Natural killer cell (primary cell): ENCODE measurements around the gene WDFY1. TPM values are rescaled to one million over a fixed set of nuclear protein-coding genes. Genes with fewer than 3 reads are reported as not detected.
A peak's percentile ranks its signal among the peaks of the same experiment; 100 is the strongest.

Experiments used
- ATAC-seq, 3 donors: fragments of 150-1000 bp in 2 of 3; fragments of 200-7000 bp in 1 of 3; cut with Tn5 transposase; 1 replicate in 1 of 3; 2 replicates in 2 of 3; pipeline ENCODE4 v1.10.0; 2021; ENCODE audit warnings: mild to moderate bottlenecking in 2 of 3, moderate library complexity in 2 of 3
- DNase-seq, 2 donors: peaks; one replicate each; pipeline versions ENCODE4 v3.0.0 to v3.0.0-alpha.2; 2013 to 2021; ENCODE audit warnings: mixed read lengths in 1 of 2
- H3K27ac ChIP-seq: one replicate; pipeline ENCODE4 v1.5.1; 2013; ENCODE audit warnings: mild to moderate bottlenecking, low read length
- H3K27me3 ChIP-seq: one replicate; pipeline ENCODE4 v1.6.1; 2013; ENCODE audit warnings: low read length; ENCODE audit not compliant: control insufficient read depth, insufficient read depth
- H3K36me3 ChIP-seq: one replicate; pipeline ENCODE4 v1.6.1; 2013; ENCODE audit warnings: low read length; ENCODE audit not compliant: control insufficient read depth, insufficient read depth
- H3K4me1 ChIP-seq: one replicate; pipeline ENCODE4 v1.6.1; 2013; ENCODE audit warnings: low read length; ENCODE audit not compliant: control insufficient read depth, insufficient read depth
- H3K4me3 ChIP-seq: one replicate; pipeline ENCODE4 v1.5.1; 2013; ENCODE audit warnings: low read length
- H3K9me3 ChIP-seq: one replicate; pipeline ENCODE4 v1.6.1; 2013; ENCODE audit warnings: low read length; ENCODE audit not compliant: control insufficient read depth, insufficient read depth
- H3K27ac Mint-ChIP-seq, 2 donors: one replicate each; pipeline ENCODE4 v1.8.0; 2022; ENCODE audit warnings: mild to moderate bottlenecking in 2 of 2, mixed read lengths in 2 of 2, moderate library complexity in 1 of 2
- H3K27me3 Mint-ChIP-seq, 2 donors: one replicate each; pipeline ENCODE4 v1.8.0; 2022; ENCODE audit warnings: low read depth in 2 of 2, mixed read lengths in 2 of 2
- H3K36me3 Mint-ChIP-seq: one replicate; pipeline ENCODE4 v1.8.0; 2022; ENCODE audit warnings: mixed read lengths
- H3K4me1 Mint-ChIP-seq, 2 donors: one replicate each; pipeline ENCODE4 v1.8.0; 2022; ENCODE audit warnings: mixed read lengths in 2 of 2
- H3K4me3 Mint-ChIP-seq: one replicate; pipeline ENCODE4 v1.8.0; 2022; ENCODE audit warnings: mild to moderate bottlenecking, moderate library complexity, mixed read lengths
- H3K9me3 Mint-ChIP-seq, 2 donors: one replicate each; pipeline ENCODE4 v1.8.0; 2022; ENCODE audit warnings: mixed read lengths in 2 of 2
- WGBS: methylation state at CpG from one replicate; pipeline ENCODE4 v1.1.7; 2013; ENCODE audit warnings: missing lambda C conversion rate; ENCODE audit not compliant: insufficient coverage; 5-methylcytosine and 5-hydroxymethylcytosine counted together
- intact Hi-C: fragments of 100-400 bp; cut with micrococcal nuclease; formaldehyde crosslinking; loops from one replicate; pipeline ENCODE4 v1.14.2; 2022
- total RNA-seq, 4 donors: library from RNA; stranded (reverse); fragments of 120-200 nt in 1 of 4; gene quantifications; one replicate each; pipeline versions ENCODE4 v1.2.3 to v1.2.4, GENCODE V29; 2013 to 2022
- TF ChIP-seq, protein P1 (sequence below): fragments of 200-600 bp; IDR thresholded peaks from one replicate; pipeline ENCODE4 v1.8.0; 2022; ENCODE audit warnings: antibody characterized with exemption

Gene WDFY1
- total RNA-seq, 3 donors from 2014 or later (not counting 1 experiment from before 2014, with no cell fraction given) = 90.2 to 96.2 (median 92.0) TPM

DNA sequence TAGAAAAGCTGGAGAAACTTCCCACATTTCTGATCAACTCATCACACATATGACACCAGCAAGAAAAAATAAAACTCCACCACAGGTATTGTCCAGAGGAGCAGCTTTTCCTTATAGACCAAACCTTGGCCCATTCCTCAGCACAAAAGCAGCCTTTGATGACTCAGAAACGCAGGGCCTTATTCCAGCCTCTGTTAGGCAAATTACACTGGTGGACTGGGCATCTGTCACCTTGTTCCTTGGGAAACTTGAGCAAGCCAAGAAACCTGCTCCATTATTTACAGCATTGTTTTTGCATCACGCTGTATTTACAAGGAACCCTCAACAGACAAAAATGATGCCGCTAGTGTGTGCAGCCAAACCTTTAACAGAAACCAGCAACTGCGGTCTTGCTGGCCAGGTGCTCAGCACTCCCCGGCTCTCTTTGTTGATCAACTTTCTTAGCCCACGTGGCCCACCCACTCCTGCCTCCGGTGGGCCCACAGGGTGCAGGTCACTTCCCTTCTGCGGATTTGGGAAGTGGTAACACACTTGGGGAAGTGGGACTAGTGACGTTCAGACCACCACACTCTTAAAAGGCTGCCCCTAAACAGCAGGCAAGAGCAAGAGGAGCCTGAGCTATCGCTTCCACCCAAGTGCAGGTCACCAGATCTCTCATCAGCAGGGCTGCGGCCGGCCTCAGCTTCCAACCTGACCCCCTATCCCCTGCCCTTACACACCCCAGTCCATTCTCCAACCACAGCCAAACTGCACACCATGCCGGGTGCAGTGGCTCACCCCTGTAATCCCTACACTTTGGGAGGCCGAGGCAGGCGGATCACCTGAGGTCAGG, 109.2 kb downstream of the WDFY1 start:
- no peaks in the 10 kb centered on the region for H3K27me3 Mint-ChIP-seq
- Histone ChIP-seq H3K27ac (peak overlapping the region; percentile 51), H3K4me3 (peak overlapping the region; percentile 65), H3K9me3 (no peaks in the 10 kb centered on the region), H3K36me3 (no peaks in the 10 kb centered on the region), H3K4me1 (peaks cover 21% of the 10 kb centered on the region), H3K27me3 (no peaks in the 10 kb centered on the region)
- H3K4me3 Mint-ChIP-seq = peak overlapping the region; percentile 92
- H3K27ac Mint-ChIP-seq = peak overlapping the region; percentile 84 to 86
- 38% methylated on average over 14 of the region's 15 CpGs for WGBS
- H3K4me1 Mint-ChIP-seq = peaks cover 12 to 15% of the 10 kb centered on the region in 2 donors
- no peaks in the 10 kb centered on the region for H3K36me3 Mint-ChIP-seq
- ATAC-seq = no peak
- peak in 1 of 2 donors; percentile 12 for DNase-seq
- TF ChIP-seq, protein P1, sequence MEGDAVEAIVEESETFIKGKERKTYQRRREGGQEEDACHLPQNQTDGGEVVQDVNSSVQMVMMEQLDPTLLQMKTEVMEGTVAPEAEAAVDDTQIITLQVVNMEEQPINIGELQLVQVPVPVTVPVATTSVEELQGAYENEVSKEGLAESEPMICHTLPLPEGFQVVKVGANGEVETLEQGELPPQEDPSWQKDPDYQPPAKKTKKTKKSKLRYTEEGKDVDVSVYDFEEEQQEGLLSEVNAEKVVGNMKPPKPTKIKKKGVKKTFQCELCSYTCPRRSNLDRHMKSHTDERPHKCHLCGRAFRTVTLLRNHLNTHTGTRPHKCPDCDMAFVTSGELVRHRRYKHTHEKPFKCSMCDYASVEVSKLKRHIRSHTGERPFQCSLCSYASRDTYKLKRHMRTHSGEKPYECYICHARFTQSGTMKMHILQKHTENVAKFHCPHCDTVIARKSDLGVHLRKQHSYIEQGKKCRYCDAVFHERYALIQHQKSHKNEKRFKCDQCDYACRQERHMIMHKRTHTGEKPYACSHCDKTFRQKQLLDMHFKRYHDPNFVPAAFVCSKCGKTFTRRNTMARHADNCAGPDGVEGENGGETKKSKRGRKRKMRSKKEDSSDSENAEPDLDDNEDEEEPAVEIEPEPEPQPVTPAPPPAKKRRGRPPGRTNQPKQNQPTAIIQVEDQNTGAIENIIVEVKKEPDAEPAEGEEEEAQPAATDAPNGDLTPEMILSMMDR = no peak
- H3K9me3 Mint-ChIP-seq = no peaks in the 10 kb centered on the region
- intact Hi-C loops = loop anchor here (5.0 kb wide), 1 partner anchor 106 kb away; no protein-coding TSS in a partner anchor

DNA sequence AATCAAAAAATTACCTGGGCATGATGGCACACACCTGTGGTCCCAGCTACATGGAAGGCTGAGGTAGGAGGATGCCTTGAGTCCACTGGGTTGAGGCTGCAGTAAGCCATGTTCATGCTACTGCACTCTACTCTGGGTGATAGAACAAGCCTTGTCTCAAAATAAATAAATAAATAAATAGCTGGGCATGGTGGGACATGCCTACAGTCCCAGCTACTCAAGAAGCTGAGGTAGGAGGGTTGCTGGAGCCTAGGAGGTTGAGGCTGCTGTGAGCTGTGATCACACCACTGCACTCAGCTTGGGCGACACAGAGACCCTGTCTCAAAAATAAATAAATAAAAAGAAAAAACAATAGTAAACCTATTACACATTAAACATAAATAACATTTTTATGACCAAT, 110.7 kb downstream of the WDFY1 start:
- no peaks in the 10 kb centered on the region for H3K36me3 ChIP-seq
- no peak for ATAC-seq
- H3K4me3 ChIP-seq = no peak overlapping the region
- no peak for DNase-seq
- H3K27me3 Mint-ChIP-seq = no peaks in the 10 kb centered on the region
- peaks cover 12 to 15% of the 10 kb centered on the region in 2 donors for H3K4me1 Mint-ChIP-seq
- no peak overlapping the region for H3K4me3 Mint-ChIP-seq
- H3K27ac Mint-ChIP-seq = no peak overlapping the region
- intact Hi-C loops = no loop called here
- no peak overlapping the region for H3K27ac ChIP-seq
- no peaks in the 10 kb centered on the region for H3K9me3 ChIP-seq
- no CpG with 5 or more reads among the region's 1 CpG for WGBS
- no peaks in the 10 kb centered on the region for H3K27me3 ChIP-seq
- H3K36me3 Mint-ChIP-seq = no peaks in the 10 kb centered on the region
- H3K4me1 ChIP-seq = peaks cover 21% of the 10 kb centered on the region
- H3K9me3 Mint-ChIP-seq = no peaks in the 10 kb centered on the region
- TF ChIP-seq, protein P1 = no peak

DNA sequence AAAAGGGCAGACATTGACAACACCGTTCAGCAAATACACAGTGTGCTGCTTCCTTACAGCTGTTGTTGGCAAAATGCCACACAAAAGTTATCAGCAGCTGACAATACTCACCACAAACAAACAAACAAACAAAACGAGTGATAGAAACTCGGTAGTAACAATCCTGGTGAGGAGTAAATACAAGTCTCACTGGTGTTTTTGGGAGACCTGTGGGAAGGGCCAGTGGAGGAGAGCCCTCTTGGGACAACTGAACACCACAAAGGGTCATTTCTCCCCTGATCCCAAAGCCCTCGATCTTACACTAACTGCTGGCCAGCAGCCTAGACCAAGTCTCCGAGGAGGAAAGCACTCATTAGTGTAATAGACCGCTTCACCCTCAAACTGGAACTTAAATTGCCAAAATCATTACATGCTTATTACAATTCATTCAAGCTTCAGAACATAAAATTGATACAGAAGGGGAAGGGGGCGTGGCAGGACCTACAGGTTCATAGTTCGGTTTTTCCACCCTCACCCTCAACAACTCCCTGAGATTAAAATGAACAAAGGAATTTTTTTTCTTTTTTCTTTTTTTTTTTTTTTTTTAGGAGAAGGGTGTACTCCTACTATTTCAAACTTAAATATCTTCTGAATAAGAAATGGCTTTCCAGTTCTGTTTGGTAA, 112.8 kb downstream of the WDFY1 start:
- DNase-seq = no peak
- Histone ChIP-seq H3K9me3 (no peaks in the 10 kb centered on the region), H3K27ac (no peak overlapping the region), H3K4me3 (no peak overlapping the region), H3K36me3 (no peaks in the 10 kb centered on the region), H3K27me3 (no peaks in the 10 kb centered on the region), H3K4me1 (peaks cover 16% of the 10 kb centered on the region)
- Mint-ChIP-seq H3K4me3 (no peak overlapping the region), H3K4me1 (peaks cover 12 to 15% of the 10 kb centered on the region in 2 donors), H3K36me3 (no peaks in the 10 kb centered on the region), H3K27me3 (no peaks in the 10 kb centered on the region), H3K9me3 (no peaks in the 10 kb centered on the region), H3K27ac (no peak overlapping the region)
- TF ChIP-seq, protein P1 = no peak
- intact Hi-C loops = no loop called here
- no peak for ATAC-seq
- 90% methylated on average over 6 of the region's 8 CpGs for WGBS
